Right lobe of liver (tissue), 6 donors: ENCODE results near the gene GPC6. TPM values are rescaled to one million over a fixed set of nuclear protein-coding genes. Genes with fewer than 3 reads are reported as not detected.

Experiments used
- ATAC-seq, 4 donors: fragments of 200-7000 bp; cut with Tn5 transposase; one replicate each; pipeline ENCODE4 v1.9.1; 2020; ENCODE audit warnings: mild to moderate bottlenecking in 4 of 4, moderate library complexity in 4 of 4
- DNase-seq, 3 donors: peaks; one replicate each; pipeline ENCODE4 v3.0.0-alpha.2; 2020
- H3K27ac ChIP-seq, 3 donors: fragments of 200-600 bp; one replicate each; pipeline ENCODE4 v1.8.0; 2022
- H3K27me3 ChIP-seq, 2 donors: fragments of 200-600 bp; one replicate each; pipeline ENCODE4 v1.8.0; 2022
- H3K36me3 ChIP-seq, 4 donors: fragments of 200-600 bp; sonication (generic) in 1 of 4; one replicate each; pipeline versions ENCODE4 v1.5.1 to v1.8.0; 2017 to 2022; ENCODE audit warnings: control low read depth in 1 of 4
- H3K4me1 ChIP-seq, 4 donors: fragments of 200-600 bp; sonication (generic) in 1 of 4; one replicate each; pipeline versions ENCODE4 v1.5.1 to v1.8.0; 2017 to 2022; ENCODE audit warnings: control low read depth in 1 of 4
- H3K4me3 ChIP-seq, 3 donors: fragments of 200-600 bp; one replicate each; pipeline ENCODE4 v1.8.0; 2022
- H3K9me3 ChIP-seq, 4 donors: fragments of 200-600 bp; sonication (generic) in 1 of 4; one replicate each; pipeline versions ENCODE4 v1.5.1 to v1.8.0; 2017 to 2022; ENCODE audit warnings: control low read depth in 1 of 4
- CTCF ChIP-seq, 4 donors: fragments of 200-600 bp in 3 of 4; fragments of 450-650 bp in 1 of 4; IDR thresholded peaks; one replicate each; pipeline versions ENCODE4 v1.5.1 to v1.8.0; 2016 to 2022; ENCODE audit warnings: antibody characterized with exemption in 4 of 4, mild to moderate bottlenecking in 2 of 4
- POLR2A ChIP-seq: fragments of 450-650 bp; IDR thresholded peaks from one replicate; pipeline ENCODE4 v1.6.1; 2017; ENCODE audit warnings: antibody characterized with exemption, mild to moderate bottlenecking
- WGBS: methylation state at CpG from one replicate; pipeline ENCODE4 v1.1.6; 2018; ENCODE audit warnings: low coverage, low lambda C conversion rate; ENCODE audit not compliant: insufficient coverage; ENCODE audit errors: missing lambda C conversion rate; 5-methylcytosine and 5-hydroxymethylcytosine counted together
- intact Hi-C, 2 donors: fragments of 100-400 bp; cut with DNase I; formaldehyde crosslinking; loops; one replicate each; pipeline versions ENCODE4 v1.11.2 to v1.14.1; 2022
- total RNA-seq, 6 experiments: library from RNA; depleted of rRNA in 2 of 6; stranded (reverse); fragments of >200 nt in 2 of 6; fragmentation: NEBNext Ultra II Directional in 3 of 6; extraction: Animal tissue kit (Norgen Biotek cat#: 25700) in 3 of 6; gene quantifications; one replicate each; pipeline versions ENCODE4 v1.1.0 to v1.2.4, GENCODE V29; 2016 to 2023
- donor health status: DM: no; HTN: yes; CAD: no.
- donor health status: DM: no; HTN: no; CAD: no.
- donor health status: DM: no; HTN: no; CAD: no.
- donor health status: DM: no; HTN: yes; CAD: no.
- donor health status: DM: no; HTN: yes; CAD: no.

Gene GPC6
- total RNA-seq, 6 experiments from 2014 or later, result 18.6 to 30.1 (median 20.2) TPM

GRCh38 chr13:93976528-93976927 is 749.9 kb downstream of the GPC6 start:
- ATAC-seq (no peak), DNase-seq (no peak)
- no peak overlapping the region for H3K4me3 ChIP-seq
- H3K27ac ChIP-seq, result no peak overlapping the region
- no peaks in the 10 kb centered on the region for H3K36me3 ChIP-seq
- no peaks in the 10 kb centered on the region for H3K27me3 ChIP-seq
- no peaks in the 10 kb centered on the region for H3K4me1 ChIP-seq
- WGBS, result 87% methylated on average over 5 of the region's 5 CpGs
- intact Hi-C loops, result no loop called here
- TF ChIP-seq POLR2A (no peak), CTCF (IDR thresholded peaks at IDR 0.05) (no peak)
- H3K9me3 ChIP-seq, result no peaks in the 10 kb centered on the region

GRCh38 chr13:93977986-93978385 is 751.4 kb downstream of the GPC6 start:
- no peak overlapping the region for H3K27ac ChIP-seq
- no peak for ATAC-seq
- intact Hi-C loops, result no loop called here
- no peaks in the 10 kb centered on the region for H3K9me3 ChIP-seq
- H3K4me1 ChIP-seq, result no peaks in the 10 kb centered on the region
- TF ChIP-seq POLR2A (no peak), CTCF (IDR thresholded peaks at IDR 0.05) (no peak)
- no peak overlapping the region for H3K4me3 ChIP-seq
- no peak for DNase-seq
- 76% methylated on average over 3 of the region's 3 CpGs for WGBS
- no peaks in the 10 kb centered on the region for H3K36me3 ChIP-seq
- no peaks in the 10 kb centered on the region for H3K27me3 ChIP-seq

- H3K36me3 ChIP-seq, result no peaks in the 10 kb centered on the region
- WGBS, result 89% methylated on average over 1 of the region's 1 CpG
- no peak for ATAC-seq
- no peak overlapping the region for H3K4me3 ChIP-seq
- intact Hi-C loops, result no loop called here
- no peaks in the 10 kb centered on the region for H3K4me1 ChIP-seq
- no peak for DNase-seq
- no peaks in the 10 kb centered on the region for H3K27me3 ChIP-seq
- no peak for TF ChIP-seq POLR2A
- TF ChIP-seq CTCF (IDR thresholded peaks at IDR 0.05), result no peak
- H3K27ac ChIP-seq, result no peak overlapping the region
- no peaks in the 10 kb centered on the region for H3K9me3 ChIP-seq
Observed at GRCh38 chr13:93981426-93981977, 754.9 kb downstream of the GPC6 start.

- Histone ChIP-seq H3K27me3 (no peaks in the 10 kb centered on the region), H3K4me3 (no peak overlapping the region), H3K9me3 (no peaks in the 10 kb centered on the region), H3K4me1 (no peaks in the 10 kb centered on the region), H3K27ac (no peak overlapping the region), H3K36me3 (no peaks in the 10 kb centered on the region)
- no peak for TF ChIP-seq POLR2A
- TF ChIP-seq CTCF (IDR thresholded peaks at IDR 0.05), result no peak
- no peak for DNase-seq
- 73% methylated on average over 5 of the region's 5 CpGs for WGBS
- no peak for ATAC-seq
- intact Hi-C loops, result no loop called here
Observed at GRCh38 chr13:93982179-93982918, 755.7 kb downstream of the GPC6 start.
